GM21360 (cell line): ENCODE measurements around the gene DCP1B.

Experiments used
- ATAC-seq: cut with Tn5 transposase; IDR thresholded peaks from one replicate; pipeline ENCODE4 v1.9.1; 2021; ENCODE audit warnings: mild to moderate bottlenecking, moderate library complexity; ENCODE audit not compliant: unreplicated experiment

The DCP1B gene

GRCh38 chr12:2004113-2004929, at the start of gene DCP1B:
TSS of gene DCP1B (minus strand) at chr12:2004457. CDS start at chr12:2004431, 26 bp downstream.
- peak; percentile 93 for ATAC-seq

- ATAC-seq, result no peak
Observed at GRCh38 chr12:2053691-2054090, 49.4 kb upstream of the DCP1B start.

- no peak for ATAC-seq
Observed at GRCh38 chr12:2052826-2053678, 48.8 kb upstream of the DCP1B start, which contains the start of gene CACNA1C. TSS of gene CACNA1C (plus strand) at chr12:2052987. CDS start at chr12:2053563, 576 bp downstream.

GRCh38 chr12:2051700-2052621, 47.7 kb upstream of the DCP1B start:
- no peak for ATAC-seq

DNA sequence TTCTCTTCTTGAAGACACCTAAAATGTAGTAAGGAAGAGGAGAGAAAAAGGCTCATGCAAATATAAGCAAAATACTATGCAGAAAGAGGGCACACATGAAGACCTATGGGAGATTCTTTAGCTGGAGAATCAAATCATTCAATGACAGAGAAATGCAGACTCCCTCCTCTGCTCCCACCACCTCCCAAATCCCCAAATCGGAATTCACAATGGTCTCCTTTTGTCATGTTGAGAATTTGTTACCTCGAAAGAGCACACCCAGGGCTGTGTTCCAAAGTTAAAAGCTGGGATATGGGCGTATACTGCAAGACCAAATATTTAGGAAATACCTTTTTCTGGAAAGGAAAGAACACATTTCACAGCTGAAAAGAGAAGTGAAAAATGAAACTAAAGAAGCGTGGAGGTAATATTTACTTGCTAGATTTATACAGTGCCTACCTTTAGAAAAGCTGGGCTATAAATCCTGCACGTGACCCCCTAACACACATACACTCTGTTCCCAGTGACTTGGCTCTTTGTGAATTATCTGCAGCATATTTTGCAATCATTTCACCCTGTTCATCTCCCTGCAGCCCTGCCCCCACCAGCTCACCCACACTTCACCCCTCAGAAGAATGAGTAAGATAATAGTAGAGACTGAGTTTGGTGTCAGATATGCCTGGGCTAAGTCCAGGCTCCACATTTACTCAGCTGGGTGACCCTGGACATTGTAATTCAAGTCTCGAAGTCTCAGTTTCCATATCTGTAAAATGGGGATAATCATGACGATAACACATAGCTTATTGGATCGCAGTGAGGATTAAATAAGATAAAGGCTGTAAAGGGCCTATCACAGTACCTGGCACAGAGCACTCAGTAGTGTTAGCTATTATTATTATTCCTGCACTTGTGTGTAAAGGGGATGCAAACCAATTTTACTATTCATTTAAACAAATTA, 45.6 kb upstream of the DCP1B start:
- no peak for ATAC-seq

DNA sequence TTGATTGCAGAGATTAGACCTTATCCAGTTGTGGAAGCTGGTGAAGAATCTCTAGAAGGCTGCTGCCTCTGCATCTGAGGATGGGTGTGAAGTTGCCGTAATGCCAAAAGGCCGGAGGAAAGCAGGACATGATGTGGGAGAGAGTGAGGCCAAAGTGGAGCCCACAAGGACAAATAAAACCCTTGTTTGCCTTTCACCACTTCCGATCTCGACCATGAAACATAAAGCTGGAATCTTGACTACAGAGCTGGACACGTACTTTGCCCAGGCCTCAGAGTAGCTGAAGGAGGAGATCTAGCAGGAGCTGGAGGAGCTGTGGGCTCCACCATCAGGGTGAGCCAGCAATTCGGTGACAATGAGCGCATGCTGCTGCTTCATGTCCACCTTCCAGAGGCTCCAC, 43.5 kb upstream of the DCP1B start:
- no peak for ATAC-seq

GRCh38 chr12:2046957-2047356, 42.7 kb upstream of the DCP1B start:
- ATAC-seq, result no peak

- no peak for ATAC-seq
Observed at GRCh38 chr12:2044165-2044564, 39.9 kb upstream of the DCP1B start.

GRCh38 chr12:2043054-2043453, 38.8 kb upstream of the DCP1B start:
- ATAC-seq, result no peak

GRCh38 chr12:2039034-2039433, 34.8 kb upstream of the DCP1B start:
- no peak for ATAC-seq

GRCh38 chr12:2035431-2036055, 31.3 kb upstream of the DCP1B start:
- no peak for ATAC-seq

DNA sequence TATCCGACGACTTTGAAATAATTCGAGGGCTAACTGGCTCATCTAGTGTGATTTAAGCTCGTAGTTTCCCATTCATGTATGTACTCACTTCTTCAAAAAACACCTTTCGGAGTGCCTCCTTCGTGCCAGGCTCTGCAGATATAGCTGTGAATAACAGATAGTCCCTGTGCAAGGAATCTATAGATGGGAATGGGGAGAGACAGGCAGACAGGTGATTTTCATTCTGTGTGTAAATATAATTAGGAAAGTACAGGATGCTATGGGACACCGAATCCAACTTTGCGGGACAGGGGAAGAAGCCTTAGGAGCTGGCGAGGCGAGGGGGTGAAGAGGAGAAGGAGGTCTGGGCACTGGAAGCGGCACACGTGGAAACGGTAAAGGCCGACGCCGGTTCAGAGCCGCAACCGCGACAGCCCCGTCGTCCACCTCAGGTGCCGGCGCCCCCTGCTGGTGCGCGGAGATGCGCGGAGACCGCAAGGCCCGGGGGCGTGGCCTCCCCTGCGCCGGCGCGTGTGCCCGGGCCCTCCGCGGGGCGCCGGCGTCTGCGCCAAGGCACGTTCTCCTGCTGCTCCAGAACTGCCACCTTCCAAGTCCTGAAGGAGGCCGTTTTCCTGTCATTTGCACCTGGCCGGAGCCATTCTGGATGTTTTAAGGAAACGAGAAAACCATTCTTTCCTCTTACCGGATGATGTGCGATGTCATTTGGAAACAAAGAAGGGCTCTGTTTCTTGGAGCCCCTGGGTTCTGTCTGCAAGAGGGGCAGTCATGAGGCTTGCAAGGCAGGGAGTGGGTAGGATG, 30.6 kb upstream of the DCP1B start:
- ATAC-seq, result peak; percentile 83

DNA sequence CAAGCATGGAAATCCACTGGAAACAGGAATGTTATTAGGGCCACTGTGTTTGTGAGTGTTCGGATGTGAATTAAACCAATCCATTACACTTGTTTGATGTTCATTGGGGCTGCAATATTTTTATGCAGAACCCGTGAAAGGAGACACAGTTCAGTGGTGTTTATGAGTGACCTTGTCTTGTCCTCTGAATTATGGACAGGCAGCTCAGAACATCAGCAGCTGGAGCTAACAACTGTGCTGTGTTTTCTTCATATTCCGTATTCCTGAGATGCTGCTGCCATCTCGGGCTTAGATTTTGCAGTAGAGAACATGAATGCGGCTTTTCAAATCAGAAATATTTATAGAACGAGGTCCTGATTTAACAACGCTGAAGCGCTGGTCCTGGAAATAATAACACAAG, 28.2 kb upstream of the DCP1B start:
- ATAC-seq, result no peak

DNA sequence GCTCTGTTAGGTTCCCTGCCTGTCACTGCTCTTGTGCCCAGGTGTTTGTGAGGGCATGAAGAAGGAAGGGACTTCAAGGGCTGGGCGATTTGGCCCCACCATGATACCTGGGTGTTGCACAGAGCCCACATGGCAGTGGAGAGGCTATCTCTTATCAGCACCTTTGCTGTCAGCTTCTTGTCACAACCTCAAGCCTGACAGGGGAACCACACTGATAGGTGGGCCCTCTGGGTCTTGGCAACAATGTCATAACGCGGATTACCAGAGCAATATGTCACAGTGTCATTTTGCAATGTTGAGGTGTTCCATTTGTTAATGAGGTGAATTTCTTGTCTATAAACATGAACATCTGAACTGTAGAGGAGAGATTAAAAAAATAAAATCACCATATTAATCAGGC, 25.6 kb upstream of the DCP1B start:
- no peak for ATAC-seq

GRCh38 chr12:2027351-2027750, 23.1 kb upstream of the DCP1B start:
- no peak for ATAC-seq

DNA sequence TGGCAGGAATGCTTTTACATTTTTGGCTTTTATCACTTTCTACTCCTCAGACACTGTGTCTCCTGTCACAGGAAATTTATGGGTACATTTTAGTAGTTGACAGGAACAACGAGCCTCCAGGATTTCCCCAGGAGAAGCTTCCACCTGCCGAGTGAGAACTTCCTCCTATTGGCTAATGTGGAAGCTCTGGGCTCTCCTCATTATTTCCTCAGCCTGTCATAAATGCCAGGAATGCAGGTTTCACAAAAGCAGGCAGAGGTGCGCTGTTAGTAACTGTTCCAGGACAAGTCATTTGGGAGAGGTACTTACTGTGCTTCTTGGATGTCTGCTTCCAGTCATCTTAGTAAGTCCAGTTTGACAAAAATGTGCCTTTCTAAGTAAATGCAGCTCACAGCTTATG, 19.1 kb upstream of the DCP1B start:
- no peak for ATAC-seq

- ATAC-seq, result no peak
Observed at GRCh38 chr12:2020511-2020910, 16.3 kb upstream of the DCP1B start.

DNA sequence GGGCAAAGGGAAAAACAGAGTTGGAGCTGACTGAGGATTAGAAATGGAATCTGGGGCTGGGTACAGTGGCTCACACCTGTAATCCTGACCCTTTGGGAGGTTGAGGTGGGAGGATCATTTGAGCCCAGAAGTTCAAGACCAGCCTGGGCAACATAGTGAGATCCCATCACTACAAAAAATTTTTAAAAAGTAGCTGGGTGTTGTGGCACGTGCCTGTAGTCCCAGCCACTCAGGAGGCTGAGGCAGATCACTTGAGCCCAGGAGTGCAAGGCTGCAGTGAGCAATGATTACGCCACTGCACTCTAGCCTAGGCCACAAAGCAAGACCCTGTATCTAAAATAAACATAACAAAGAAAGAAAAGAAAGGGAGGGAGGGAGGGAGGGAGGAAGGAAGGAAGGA, 14.9 kb upstream of the DCP1B start:
- no peak for ATAC-seq

GRCh38 chr12:2018391-2018790, 14.1 kb upstream of the DCP1B start:
- ATAC-seq, result no peak
